Measurements from ENCODE around the gene PLSCR4. TPM values are rescaled to one million over a fixed set of nuclear protein-coding genes. Genes with fewer than 3 reads are reported as not detected.

PLSCR4 gene
- polyA plus RNA-seq, 1 of the 3 experiments (the other 2 are of a cell fraction), result 0.05 TPM

DNA sequence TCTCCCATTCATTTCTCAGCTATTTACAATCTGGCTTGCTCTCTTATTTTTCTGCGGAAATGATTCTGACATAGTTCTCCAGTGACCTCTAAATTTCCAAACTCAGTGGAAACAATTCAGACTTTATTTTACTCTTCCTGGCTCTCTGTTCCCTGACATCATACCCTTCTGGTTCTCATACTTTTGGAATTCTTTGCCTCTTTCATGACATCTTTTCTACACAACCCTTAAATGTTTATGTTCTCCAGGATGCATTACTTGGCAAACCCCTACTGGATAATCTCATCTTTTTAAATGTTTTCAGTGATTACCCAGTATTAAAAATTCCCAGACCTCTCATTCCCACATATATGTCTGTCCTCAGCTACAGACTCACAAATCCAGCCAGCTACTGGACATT lies 23.9 kb upstream of the PLSCR4 start:
- Histone ChIP-seq H3K27ac (ENCODE audit: low read depth in 2 of 2, low read length in 1 of 2) (peak overlapping the region in 1 of 2 experiments; percentile 35; a peak in 1 of 4 replicates), H4K20me1 (ENCODE audit: insufficient read depth) (no peaks in the 10 kb centered on the region), H3F3A (replicated peaks; ENCODE audit: insufficient read depth) (no peaks in the 10 kb centered on the region), H3K27me3 (ENCODE audit: insufficient read depth) (no peaks in the 10 kb centered on the region), H3K4me3 (ENCODE audit: low read depth in 2 of 2, low read length in 1 of 2) (no peak overlapping the region), H3K36me3 (replicated peaks in 1 of 2; ENCODE audit: control insufficient read depth in 1 of 2, insufficient read depth in 2 of 2, low read length in 1 of 2) (no peaks in the 10 kb centered on the region), H3K4me2 (no peak overlapping the region), H3K9ac (no peak overlapping the region), H3K4me1 (ENCODE audit: control insufficient read depth in 1 of 2, insufficient read depth in 2 of 2, low read depth in 1 of 2, low read length in 1 of 2) (no peaks in the 10 kb centered on the region), H3K9me3 (no peaks in the 10 kb centered on the region), H2AFZ (ENCODE audit: low read depth) (no peak overlapping the region), H3K9me2 (no peaks in the 10 kb centered on the region), H3K79me2 (ENCODE audit: insufficient read depth) (no peaks in the 10 kb centered on the region)
- no peak for TF ChIP-seq POLR2AphosphoS5 (IDR thresholded peaks at IDR 0.05; ENCODE audit: low read depth, low read length)
- no peak for TF ChIP-seq IRF3 (IDR thresholded peaks at IDR 0.05; ENCODE audit: low read depth, low read length)
- TF ChIP-seq, protein P1, sequence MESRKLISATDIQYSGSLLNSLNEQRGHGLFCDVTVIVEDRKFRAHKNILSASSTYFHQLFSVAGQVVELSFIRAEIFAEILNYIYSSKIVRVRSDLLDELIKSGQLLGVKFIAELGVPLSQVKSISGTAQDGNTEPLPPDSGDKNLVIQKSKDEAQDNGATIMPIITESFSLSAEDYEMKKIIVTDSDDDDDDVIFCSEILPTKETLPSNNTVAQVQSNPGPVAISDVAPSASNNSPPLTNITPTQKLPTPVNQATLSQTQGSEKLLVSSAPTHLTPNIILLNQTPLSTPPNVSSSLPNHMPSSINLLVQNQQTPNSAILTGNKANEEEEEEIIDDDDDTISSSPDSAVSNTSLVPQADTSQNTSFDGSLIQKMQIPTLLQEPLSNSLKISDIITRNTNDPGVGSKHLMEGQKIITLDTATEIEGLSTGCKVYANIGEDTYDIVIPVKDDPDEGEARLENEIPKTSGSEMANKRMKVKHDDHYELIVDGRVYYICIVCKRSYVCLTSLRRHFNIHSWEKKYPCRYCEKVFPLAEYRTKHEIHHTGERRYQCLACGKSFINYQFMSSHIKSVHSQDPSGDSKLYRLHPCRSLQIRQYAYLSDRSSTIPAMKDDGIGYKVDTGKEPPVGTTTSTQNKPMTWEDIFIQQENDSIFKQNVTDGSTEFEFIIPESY (IDR thresholded peaks at IDR 0.05; ENCODE audit: borderline replicate concordance, low read depth), result no peak
- TF ChIP-seq SIN3A (IDR thresholded peaks at IDR 0.05; ENCODE audit: borderline replicate concordance, low read depth, low read length), result no peak
- TF ChIP-seq EP300 (IDR thresholded peaks at IDR 0.05; ENCODE audit: borderline replicate concordance in 1 of 2, low read depth in 1 of 2, low read length in 1 of 2), result no peak
- no peak for TF ChIP-seq MXI1 (IDR thresholded peaks at IDR 0.05; ENCODE audit: low read depth, low read length)
- no peak for TF ChIP-seq SMC3 (IDR thresholded peaks at IDR 0.05; ENCODE audit: low read depth, low read length)
- TF ChIP-seq CHD2 (IDR thresholded peaks at IDR 0.05; ENCODE audit: low read length, partially characterized antibody), result no peak
- TF ChIP-seq JUND (IDR thresholded peaks at IDR 0.05), result no peak
- no peak for TF ChIP-seq FOXM1 (IDR thresholded peaks at IDR 0.05; ENCODE audit: low read depth)
- no peak for TF ChIP-seq CTCF (IDR thresholded peaks at IDR 0.05)
- no peak for TF ChIP-seq TEAD4 (IDR thresholded peaks at IDR 0.05; ENCODE audit: borderline replicate concordance, insufficient read depth)
- TF ChIP-seq, protein P2, sequence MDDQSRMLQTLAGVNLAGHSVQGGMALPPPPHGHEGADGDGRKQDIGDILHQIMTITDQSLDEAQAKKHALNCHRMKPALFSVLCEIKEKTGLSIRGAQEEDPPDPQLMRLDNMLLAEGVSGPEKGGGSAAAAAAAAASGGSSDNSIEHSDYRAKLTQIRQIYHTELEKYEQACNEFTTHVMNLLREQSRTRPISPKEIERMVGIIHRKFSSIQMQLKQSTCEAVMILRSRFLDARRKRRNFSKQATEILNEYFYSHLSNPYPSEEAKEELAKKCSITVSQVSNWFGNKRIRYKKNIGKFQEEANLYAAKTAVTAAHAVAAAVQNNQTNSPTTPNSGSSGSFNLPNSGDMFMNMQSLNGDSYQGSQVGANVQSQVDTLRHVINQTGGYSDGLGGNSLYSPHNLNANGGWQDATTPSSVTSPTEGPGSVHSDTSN (IDR thresholded peaks at IDR 0.05), result no peak
- TF ChIP-seq, protein P3, sequence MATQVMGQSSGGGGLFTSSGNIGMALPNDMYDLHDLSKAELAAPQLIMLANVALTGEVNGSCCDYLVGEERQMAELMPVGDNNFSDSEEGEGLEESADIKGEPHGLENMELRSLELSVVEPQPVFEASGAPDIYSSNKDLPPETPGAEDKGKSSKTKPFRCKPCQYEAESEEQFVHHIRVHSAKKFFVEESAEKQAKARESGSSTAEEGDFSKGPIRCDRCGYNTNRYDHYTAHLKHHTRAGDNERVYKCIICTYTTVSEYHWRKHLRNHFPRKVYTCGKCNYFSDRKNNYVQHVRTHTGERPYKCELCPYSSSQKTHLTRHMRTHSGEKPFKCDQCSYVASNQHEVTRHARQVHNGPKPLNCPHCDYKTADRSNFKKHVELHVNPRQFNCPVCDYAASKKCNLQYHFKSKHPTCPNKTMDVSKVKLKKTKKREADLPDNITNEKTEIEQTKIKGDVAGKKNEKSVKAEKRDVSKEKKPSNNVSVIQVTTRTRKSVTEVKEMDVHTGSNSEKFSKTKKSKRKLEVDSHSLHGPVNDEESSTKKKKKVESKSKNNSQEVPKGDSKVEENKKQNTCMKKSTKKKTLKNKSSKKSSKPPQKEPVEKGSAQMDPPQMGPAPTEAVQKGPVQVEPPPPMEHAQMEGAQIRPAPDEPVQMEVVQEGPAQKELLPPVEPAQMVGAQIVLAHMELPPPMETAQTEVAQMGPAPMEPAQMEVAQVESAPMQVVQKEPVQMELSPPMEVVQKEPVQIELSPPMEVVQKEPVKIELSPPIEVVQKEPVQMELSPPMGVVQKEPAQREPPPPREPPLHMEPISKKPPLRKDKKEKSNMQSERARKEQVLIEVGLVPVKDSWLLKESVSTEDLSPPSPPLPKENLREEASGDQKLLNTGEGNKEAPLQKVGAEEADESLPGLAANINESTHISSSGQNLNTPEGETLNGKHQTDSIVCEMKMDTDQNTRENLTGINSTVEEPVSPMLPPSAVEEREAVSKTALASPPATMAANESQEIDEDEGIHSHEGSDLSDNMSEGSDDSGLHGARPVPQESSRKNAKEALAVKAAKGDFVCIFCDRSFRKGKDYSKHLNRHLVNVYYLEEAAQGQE (IDR thresholded peaks at IDR 0.05; ENCODE audit: low read depth, low read length), result no peak
- TF ChIP-seq EZH2phosphoT487 (IDR thresholded peaks at IDR 0.05; ENCODE audit: borderline replicate concordance, low read depth), result no peak
- TF ChIP-seq, protein P4, sequence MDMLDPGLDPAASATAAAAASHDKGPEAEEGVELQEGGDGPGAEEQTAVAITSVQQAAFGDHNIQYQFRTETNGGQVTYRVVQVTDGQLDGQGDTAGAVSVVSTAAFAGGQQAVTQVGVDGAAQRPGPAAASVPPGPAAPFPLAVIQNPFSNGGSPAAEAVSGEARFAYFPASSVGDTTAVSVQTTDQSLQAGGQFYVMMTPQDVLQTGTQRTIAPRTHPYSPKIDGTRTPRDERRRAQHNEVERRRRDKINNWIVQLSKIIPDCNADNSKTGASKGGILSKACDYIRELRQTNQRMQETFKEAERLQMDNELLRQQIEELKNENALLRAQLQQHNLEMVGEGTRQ (IDR thresholded peaks at IDR 0.05; ENCODE audit: borderline replicate concordance, low read depth, low read length), result no peak
- TF ChIP-seq NRF1 (IDR thresholded peaks at IDR 0.05; ENCODE audit: low read depth, low read length), result no peak
- TF ChIP-seq GABPA (IDR thresholded peaks at IDR 0.05; ENCODE audit: low read depth), result no peak
- TF ChIP-seq GATA2 (CRISPR knock-in tag; IDR thresholded peaks at IDR 0.05), result no peak
- no peak for TF ChIP-seq NFIC (IDR thresholded peaks at IDR 0.05; ENCODE audit: borderline replicate concordance)
- no peak for DNase-seq
- 49% methylated on average over 1 of the region's 1 CpG for WGBS (ENCODE audit: low lambda C conversion rate)
- ChIA-PET POLR2A (no interaction called here), CTCF (no interaction called here)
